ENCODE data around the gene LMBR1L.
A peak's percentile ranks its signal among the peaks of the same experiment; 100 is the strongest.

The LMBR1L gene

DNA sequence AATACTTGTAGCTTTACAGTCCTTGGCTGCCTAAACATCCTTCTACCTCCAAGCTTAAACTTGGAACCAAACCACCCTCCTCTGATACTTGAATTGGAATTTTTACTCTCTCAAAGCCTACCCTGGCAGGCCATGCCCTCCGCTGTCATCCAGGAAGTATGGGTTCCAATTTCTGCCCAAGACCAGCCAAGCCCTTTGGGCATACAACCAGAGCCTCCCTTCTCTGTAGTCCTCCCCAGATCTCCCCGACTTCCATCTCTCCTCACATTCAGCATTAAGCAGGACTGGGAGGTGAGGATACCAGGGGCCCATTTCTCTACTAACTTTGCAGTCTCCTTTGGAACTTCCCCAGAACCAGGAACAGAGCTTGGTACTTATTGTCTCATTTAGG lies 15.7 kb downstream of the LMBR1L start:
- TF ChIP-seq, protein P1, sequence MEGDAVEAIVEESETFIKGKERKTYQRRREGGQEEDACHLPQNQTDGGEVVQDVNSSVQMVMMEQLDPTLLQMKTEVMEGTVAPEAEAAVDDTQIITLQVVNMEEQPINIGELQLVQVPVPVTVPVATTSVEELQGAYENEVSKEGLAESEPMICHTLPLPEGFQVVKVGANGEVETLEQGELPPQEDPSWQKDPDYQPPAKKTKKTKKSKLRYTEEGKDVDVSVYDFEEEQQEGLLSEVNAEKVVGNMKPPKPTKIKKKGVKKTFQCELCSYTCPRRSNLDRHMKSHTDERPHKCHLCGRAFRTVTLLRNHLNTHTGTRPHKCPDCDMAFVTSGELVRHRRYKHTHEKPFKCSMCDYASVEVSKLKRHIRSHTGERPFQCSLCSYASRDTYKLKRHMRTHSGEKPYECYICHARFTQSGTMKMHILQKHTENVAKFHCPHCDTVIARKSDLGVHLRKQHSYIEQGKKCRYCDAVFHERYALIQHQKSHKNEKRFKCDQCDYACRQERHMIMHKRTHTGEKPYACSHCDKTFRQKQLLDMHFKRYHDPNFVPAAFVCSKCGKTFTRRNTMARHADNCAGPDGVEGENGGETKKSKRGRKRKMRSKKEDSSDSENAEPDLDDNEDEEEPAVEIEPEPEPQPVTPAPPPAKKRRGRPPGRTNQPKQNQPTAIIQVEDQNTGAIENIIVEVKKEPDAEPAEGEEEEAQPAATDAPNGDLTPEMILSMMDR (IDR thresholded peaks at IDR 0.05; ENCODE audit: low read depth, low read length) = no peak
- Histone ChIP-seq H3K27me3 (ENCODE audit: insufficient read depth, low read depth, severe bottlenecking) (peaks cover 35% of the 10 kb centered on the region), H3K9me3 (ENCODE audit: severe bottlenecking) (no peaks in the 10 kb centered on the region), H3K27ac (no peak overlapping the region), H3K4me3 (ENCODE audit: low read depth, low read length) (no peak overlapping the region), H3K36me3 (peaks cover 17% of the 10 kb centered on the region)
- DNase-seq = no peak

DNA sequence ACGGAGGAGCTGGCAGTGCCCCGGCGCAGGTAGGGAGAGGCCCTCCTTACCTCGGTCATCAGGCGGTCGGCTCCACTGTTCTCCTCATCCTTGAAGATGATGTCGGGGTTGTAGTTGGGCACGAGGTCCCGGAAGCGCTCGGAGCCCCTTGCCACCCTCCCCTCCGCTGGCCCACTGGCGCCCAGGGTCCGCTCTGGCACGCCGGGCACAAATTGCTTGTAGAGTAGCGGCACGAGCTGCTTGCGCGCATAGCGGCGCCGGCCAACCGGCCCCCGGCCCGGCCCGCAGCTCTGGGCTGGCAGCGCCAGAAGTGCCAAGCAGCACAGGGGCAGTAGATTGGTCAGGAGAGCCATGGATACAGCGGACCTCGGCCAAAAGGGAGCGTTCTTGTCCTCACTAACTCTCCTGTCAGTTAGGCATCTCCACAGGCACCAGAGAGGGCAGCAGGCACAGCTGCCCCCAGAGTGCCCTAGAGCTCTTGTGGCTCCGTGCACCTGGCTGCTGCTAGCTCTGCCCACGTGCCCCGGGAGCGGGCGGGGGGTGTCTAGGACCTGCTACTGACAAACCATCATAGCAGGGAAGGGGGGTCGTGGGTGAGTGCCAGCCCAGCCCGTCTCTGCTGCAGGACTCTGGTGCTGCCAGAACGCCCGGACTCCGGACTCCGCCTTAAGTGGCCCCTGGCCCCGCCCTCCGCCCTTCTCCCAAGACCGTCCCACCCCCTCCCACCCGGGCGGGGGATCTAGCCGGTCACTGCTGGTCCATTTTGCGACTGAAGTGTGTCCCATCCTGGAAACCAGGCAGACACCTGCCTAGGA lies 16.3 kb downstream of the LMBR1L start, which contains the start of gene DHH:
Gene DHH, minus strand, starts transcription at position 642 of the 815 bp plus-strand sequence. Its CDS starts 289 bp downstream, at position 353.
- TF ChIP-seq, protein P1 (IDR thresholded peaks at IDR 0.05; ENCODE audit: low read depth, low read length) = no peak
- Histone ChIP-seq H3K4me3 (ENCODE audit: low read depth, low read length) (peak within 1 kb of the TSS; percentile 30), H3K36me3 (peaks cover 13% of the 10 kb centered on the region), H3K9me3 (ENCODE audit: severe bottlenecking) (no peaks in the 10 kb centered on the region), H3K27ac (no peak within 1 kb of the TSS), H3K27me3 (ENCODE audit: insufficient read depth, low read depth, severe bottlenecking) (peaks cover 41% of the 10 kb centered on the region)
- DNase-seq = peak; percentile 60

DNA sequence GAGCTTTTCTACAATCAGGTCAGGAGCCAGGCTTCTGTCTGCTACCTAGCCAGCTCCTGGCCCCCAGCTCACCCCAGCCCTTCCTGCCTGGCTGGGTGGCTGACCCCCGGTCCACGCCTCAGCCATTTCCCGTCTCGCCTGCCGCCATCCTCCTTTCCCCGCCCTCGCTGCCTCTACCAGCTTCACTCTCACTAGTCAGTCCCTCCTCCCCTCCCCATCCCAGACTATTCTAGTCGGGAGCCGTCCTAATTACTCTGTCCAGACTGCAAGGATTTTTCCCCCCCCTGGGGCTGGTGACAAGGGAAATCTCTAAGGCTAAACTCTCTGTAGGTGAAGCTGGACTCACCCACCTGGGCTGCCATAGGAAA lies 16.9 kb downstream of the LMBR1L start:
- Histone ChIP-seq H3K36me3 (peaks cover 13% of the 10 kb centered on the region), H3K27me3 (ENCODE audit: insufficient read depth, low read depth, severe bottlenecking) (peaks cover 47% of the 10 kb centered on the region), H3K9me3 (ENCODE audit: severe bottlenecking) (no peaks in the 10 kb centered on the region), H3K27ac (no peak overlapping the region), H3K4me3 (ENCODE audit: low read depth, low read length) (peak overlapping the region; percentile 30)
- TF ChIP-seq, protein P1 (IDR thresholded peaks at IDR 0.05; ENCODE audit: low read depth, low read length) = no peak
- DNase-seq = peak; percentile 65

DNA sequence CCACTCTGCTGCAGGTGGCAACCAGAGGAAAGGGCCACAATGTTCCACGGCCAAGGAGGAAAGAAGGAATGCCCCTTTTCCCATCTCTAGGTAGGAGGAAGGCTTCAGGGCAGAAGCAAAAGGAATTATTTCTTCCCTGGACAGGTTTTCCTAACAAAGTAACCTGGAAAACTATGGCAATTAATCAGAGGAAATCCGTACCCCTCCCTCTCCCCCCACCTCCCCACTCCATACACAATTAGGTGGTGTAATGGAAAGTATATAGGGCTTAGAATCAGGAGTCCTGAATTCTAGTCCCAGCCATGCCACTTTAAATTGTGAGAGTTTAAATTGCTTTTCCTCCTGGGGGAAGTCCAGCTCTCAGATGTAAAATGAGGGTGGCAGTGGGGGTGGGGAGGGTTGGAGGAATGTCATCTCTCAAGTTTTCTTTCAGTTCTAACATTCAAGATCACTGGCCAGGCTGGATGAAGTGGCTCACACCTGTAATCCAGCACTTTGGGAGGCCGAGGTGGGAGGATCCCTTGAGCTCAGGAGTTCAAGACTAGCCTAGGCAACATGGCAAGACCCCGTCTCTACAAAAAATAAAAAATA lies 17.7 kb downstream of the LMBR1L start:
- Histone ChIP-seq H3K4me3 (ENCODE audit: low read depth, low read length) (no peak overlapping the region), H3K9me3 (ENCODE audit: severe bottlenecking) (no peaks in the 10 kb centered on the region), H3K27ac (no peak overlapping the region), H3K36me3 (peaks cover 13% of the 10 kb centered on the region), H3K27me3 (ENCODE audit: insufficient read depth, low read depth, severe bottlenecking) (peaks cover 50% of the 10 kb centered on the region)
- TF ChIP-seq, protein P1 (IDR thresholded peaks at IDR 0.05; ENCODE audit: low read depth, low read length) = no peak
- no peak for DNase-seq

DNA sequence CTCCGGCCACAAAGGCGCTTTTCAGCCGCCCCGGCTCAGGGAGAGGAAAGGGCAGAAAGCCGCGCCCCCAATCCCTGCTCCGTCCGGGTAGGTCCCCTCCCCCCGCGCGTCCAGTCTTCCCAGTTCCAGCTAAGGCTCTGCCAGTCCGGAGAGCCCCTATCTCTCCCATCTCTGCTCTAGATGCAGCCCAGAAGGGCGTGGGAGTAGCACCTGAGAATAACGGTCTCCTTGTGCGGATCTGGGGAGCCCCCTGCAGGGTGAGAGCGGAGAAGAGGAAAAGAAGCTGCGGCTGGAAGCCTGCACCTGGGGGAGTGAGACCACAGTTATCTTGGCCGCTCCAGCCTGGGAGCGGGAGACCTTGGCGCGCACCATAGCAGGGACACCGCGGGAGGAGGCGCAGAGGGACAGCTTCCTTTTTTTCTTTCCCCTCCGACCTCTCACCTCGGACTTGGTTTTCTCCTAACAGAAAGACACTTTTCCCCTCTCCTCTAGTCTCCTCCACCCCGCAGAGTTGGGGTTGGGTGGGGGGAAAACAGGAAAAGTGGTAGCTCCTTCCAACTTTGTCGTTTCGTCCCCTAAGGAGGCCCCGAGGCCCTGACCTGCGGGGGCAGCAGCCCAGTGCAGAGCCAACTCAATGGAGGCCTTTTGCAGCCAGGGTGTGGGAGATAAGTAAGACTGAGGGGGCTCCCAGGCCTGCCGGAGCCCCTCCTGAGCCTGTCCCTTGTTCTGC lies 18.4 kb downstream of the LMBR1L start:
- DNase-seq = peak; percentile 77
- peaks cover 50% of the 10 kb centered on the region for H3K27me3 ChIP-seq (ENCODE audit: insufficient read depth, low read depth, severe bottlenecking)

More for the DNA sequence above, 18.4 kb downstream of the LMBR1L start:
- TF ChIP-seq, protein P1 (IDR thresholded peaks at IDR 0.05; ENCODE audit: low read depth, low read length) = peak; percentile 72
- peak overlapping the region; percentile 37 for H3K4me3 ChIP-seq (ENCODE audit: low read depth, low read length)
- no peaks in the 10 kb centered on the region for H3K9me3 ChIP-seq (ENCODE audit: severe bottlenecking)
- peaks cover 7% of the 10 kb centered on the region for H3K36me3 ChIP-seq
- H3K27ac ChIP-seq = no peak overlapping the region

Data from WERI-Rb-1 (cell line).